WERI-Rb-1 (cell line): Measurements from ENCODE around the gene KDM6A.
"Not testable (repeated sequence)": the region's sequence is repeated elsewhere in the genome, so short reads cannot be mapped to it uniquely, and the experiment has no call there.

Experiments used
- DNase-seq: peaks from one replicate; pipeline ENCODE4 v3.0.0-alpha.2; 2020
- H3K27ac ChIP-seq: fragments of 250-450 bp; sonication (Bioruptor Pico); 2 replicates; pipeline ENCODE4 v1.5.1; 2020; ENCODE audit warnings: mild to moderate bottlenecking, moderate library complexity
- H3K27me3 ChIP-seq: fragments of 250-450 bp; sonication (Bioruptor Pico); 2 replicates; pipeline ENCODE4 v1.5.1; 2021; ENCODE audit warnings: mild to moderate bottlenecking, low read depth, moderate library complexity; ENCODE audit not compliant: insufficient read depth, severe bottlenecking
- H3K36me3 ChIP-seq: fragments of 250-450 bp; sonication (Bioruptor Pico); 2 replicates; pipeline ENCODE4 v1.5.1; 2020; ENCODE audit warnings: mild to moderate bottlenecking, moderate library complexity
- H3K4me3 ChIP-seq: 2 replicates; pipeline ENCODE4 v1.5.1; 2011; ENCODE audit warnings: low read depth, mild to moderate bottlenecking, control low read depth, low read length
- H3K9me3 ChIP-seq: fragments of 250-450 bp; sonication (Bioruptor Pico); 2 replicates; pipeline ENCODE4 v1.5.1; 2021; ENCODE audit warnings: mild to moderate bottlenecking, moderate library complexity; ENCODE audit not compliant: severe bottlenecking
- CTCF ChIP-seq: IDR thresholded peaks from 2 replicates; pipeline ENCODE4 v1.5.1; 2011; ENCODE audit warnings: low read depth, mild to moderate bottlenecking, control low read depth, inconsistent platforms, low read length

KDM6A gene

GRCh38 chrX:44989995-44990770 is 117.2 kb downstream of the KDM6A start:
- H3K9me3 ChIP-seq, result no peaks in the 10 kb centered on the region
- no peaks in the 10 kb centered on the region for H3K36me3 ChIP-seq
- no peak overlapping the region for H3K4me3 ChIP-seq
- no peaks in the 10 kb centered on the region for H3K27me3 ChIP-seq
- no peak for DNase-seq
- TF ChIP-seq CTCF, result no peak
- no peak overlapping the region for H3K27ac ChIP-seq

DNA sequence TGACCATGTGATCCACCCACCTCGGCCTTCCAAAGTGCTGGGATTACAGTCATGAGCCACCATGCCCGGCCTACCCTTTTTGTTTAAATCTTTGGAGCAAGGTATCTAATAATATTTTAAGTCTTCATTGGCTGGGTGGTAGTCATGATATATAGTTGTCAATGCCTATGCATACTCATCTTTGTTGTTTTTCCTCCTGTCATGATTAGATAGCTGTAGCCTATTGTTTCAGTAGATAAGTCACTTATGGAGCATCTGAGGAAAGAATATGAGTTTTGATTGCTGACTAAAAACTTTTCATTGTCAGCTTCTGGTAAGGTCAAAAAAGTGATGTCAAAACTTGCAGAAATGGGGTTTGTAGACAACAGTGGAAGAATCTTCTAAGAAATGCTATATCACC is 119.8 kb downstream of the KDM6A start:
- no peak for DNase-seq
- H3K27ac ChIP-seq, result no peak overlapping the region
- no peak for TF ChIP-seq CTCF
- H3K9me3 ChIP-seq, result no peaks in the 10 kb centered on the region
- H3K27me3 ChIP-seq, result no peaks in the 10 kb centered on the region
- H3K36me3 ChIP-seq, result no peaks in the 10 kb centered on the region
- H3K4me3 ChIP-seq, result no peak overlapping the region

- no peak overlapping the region for H3K27ac ChIP-seq
- no peak overlapping the region for H3K4me3 ChIP-seq
- DNase-seq, result no peak
- no peaks in the 10 kb centered on the region for H3K9me3 ChIP-seq
- H3K36me3 ChIP-seq, result no peaks in the 10 kb centered on the region
- TF ChIP-seq CTCF, result no peak
- no peaks in the 10 kb centered on the region for H3K27me3 ChIP-seq
Measured at GRCh38 chrX:44996277-44996676, 123.3 kb downstream of the KDM6A start.

GRCh38 chrX:44997282-44997812 is 124.4 kb downstream of the KDM6A start:
- H3K9me3 ChIP-seq, result no peaks in the 10 kb centered on the region
- no peak overlapping the region for H3K4me3 ChIP-seq
- H3K27ac ChIP-seq, result no peak overlapping the region

GRCh38 chrX:44997888-44998287 is 124.9 kb downstream of the KDM6A start:
- no peak for TF ChIP-seq CTCF
- Histone ChIP-seq H3K36me3 (no peaks in the 10 kb centered on the region), H3K27ac (no peak overlapping the region), H3K9me3 (no peaks in the 10 kb centered on the region), H3K4me3 (no peak overlapping the region), H3K27me3 (no peaks in the 10 kb centered on the region)
- no peak for DNase-seq

More at GRCh38 chrX:44997282-44997812, 124.4 kb downstream of the KDM6A start:
- no peak for DNase-seq
- no peaks in the 10 kb centered on the region for H3K27me3 ChIP-seq
- no peak for TF ChIP-seq CTCF
- no peaks in the 10 kb centered on the region for H3K36me3 ChIP-seq

GRCh38 chrX:44999237-44999636 is 126.2 kb downstream of the KDM6A start:
- not testable (repeated sequence) for H3K4me3 ChIP-seq, H3K36me3 ChIP-seq, H3K9me3 ChIP-seq, DNase-seq, H3K27ac ChIP-seq, H3K27me3 ChIP-seq

DNA sequence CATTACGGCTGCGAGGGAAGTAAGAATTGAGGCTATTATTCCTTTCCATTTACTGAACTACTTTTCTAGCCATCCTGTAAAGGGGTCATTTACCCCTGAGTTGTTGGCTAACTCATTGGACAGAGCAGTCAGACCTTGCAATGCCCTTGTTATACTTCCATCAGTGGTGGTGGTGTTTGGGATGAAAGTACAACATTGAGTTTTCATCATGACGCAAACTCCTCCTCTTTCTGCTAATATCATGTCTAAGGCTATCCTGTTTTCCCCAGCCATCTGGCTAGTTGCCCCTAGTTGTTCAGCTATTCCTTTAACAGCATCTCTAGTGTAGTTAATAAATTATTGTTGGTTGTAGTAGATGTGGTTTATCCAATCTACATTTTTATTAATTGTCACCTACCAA is 126.9 kb downstream of the KDM6A start:
- H3K36me3 ChIP-seq, H3K9me3 ChIP-seq, H3K27me3 ChIP-seq, H3K4me3 ChIP-seq, H3K27ac ChIP-seq, DNase-seq: not testable (repeated sequence)
